Measurements from ENCODE around the gene MOB3A.
"Not testable (repeated sequence)": the region's sequence is repeated elsewhere in the genome, so short reads cannot be mapped to it uniquely, and the experiment has no call there.

Gene MOB3A

GRCh38 chr19:2138061-2138728, 42.1 kb upstream of the MOB3A start:
- in situ Hi-C loops (cut with HindIII; ENCODE audit: low sequenced_read_pairs), result no loop called here
- H3K4me3 ChIP-seq (ENCODE audit: low read depth, low read length), result no peak overlapping the region
- no peak for DNase-seq (ENCODE audit: low read depth, low spot score)
- no peak for TF ChIP-seq CTCF (IDR thresholded peaks at IDR 0.05; ENCODE audit: low read depth, low read length)

GRCh38 chr19:2136796-2137195, 40.7 kb upstream of the MOB3A start:
- no peak for TF ChIP-seq CTCF (IDR thresholded peaks at IDR 0.05; ENCODE audit: low read depth, low read length)
- in situ Hi-C loops (cut with HindIII; ENCODE audit: low sequenced_read_pairs), result no loop called here
- H3K4me3 ChIP-seq (ENCODE audit: low read depth, low read length), result no peak overlapping the region
- DNase-seq (ENCODE audit: low read depth, low spot score), result no peak

DNA sequence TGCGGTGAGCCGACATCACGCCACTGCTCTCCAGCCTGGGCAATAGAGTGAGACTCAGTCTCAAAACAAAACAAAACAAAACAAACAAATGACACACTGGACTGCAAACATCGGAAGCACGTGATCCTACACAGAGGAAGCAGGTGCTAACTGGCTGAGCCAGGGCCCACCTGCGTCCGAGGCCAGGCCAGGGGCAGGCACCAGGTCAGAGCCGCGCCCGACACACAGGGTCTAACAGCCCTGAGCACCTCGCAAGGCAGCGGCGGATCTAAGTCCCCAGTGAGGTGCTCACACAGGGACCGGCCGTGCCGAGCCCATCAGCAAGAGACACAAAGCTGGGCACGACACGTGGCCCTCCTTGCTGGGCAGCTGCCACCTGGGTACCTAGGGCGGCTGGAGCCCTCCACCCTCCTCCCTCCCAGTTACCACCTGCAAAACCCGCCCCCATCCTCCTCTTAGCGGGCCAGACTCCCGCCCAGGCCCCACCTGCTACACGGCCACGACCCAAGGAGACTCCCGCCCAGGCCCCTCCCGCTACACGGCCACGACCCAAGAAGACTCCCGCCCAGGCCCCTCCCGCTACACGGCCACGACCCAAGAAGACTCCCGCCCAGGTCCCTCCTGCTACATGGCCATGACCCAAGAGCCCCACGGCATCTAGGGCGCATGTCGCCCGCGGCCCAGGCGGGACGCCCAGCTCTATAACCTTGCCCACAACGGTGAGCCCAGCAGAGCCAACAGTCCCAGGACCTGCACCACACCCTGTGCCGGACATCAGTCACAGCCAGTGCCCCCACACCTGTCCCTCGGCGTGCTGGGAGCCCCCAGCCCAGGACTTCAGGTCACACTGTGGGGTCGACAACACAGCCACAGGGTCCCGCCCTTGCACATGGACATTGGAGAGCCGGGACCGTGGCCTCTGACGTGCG, 39.6 kb upstream of the MOB3A start:
- DNase-seq (ENCODE audit: low read depth, low spot score), result no peak
- in situ Hi-C loops (cut with HindIII; ENCODE audit: low sequenced_read_pairs), result no loop called here
- no peak overlapping the region for H3K4me3 ChIP-seq (ENCODE audit: low read depth, low read length)
- no peak for TF ChIP-seq CTCF (IDR thresholded peaks at IDR 0.05; ENCODE audit: low read depth, low read length)

DNA sequence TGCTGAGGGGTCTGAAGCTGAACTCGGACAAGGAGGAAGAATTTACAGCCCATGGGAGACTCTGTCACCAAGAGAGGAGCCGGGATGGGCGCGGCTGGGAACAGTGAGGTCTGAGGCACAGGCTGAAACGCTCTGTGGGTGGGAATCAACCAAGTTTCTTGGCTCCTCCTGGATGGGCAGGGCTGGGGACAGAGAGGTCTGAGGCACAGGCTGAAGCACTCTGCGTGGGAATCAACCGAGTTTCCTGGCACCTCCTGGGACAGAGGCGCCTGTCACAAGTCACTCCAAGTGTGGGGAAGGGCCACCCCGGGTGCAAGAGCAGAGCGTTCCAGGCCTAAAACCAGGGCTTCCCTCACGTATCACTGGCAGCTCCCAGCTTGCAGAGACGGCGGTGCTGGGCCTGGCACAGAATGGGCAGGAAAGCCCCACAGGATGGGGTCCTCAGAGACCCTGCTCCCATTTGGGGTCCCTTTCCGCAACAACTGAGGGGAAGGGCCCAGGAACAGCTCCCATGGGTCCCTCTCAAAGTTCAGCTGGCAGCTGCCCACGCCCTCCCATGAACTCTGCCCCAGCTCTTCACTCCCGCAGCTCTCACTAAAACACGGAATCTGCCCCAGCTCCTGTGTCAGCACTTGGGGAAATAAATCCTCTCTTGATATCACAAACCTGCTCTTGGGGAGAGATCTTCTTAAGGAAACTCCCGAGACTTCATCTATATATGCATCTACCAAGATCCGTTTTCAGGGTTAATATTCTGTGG, 36.8 kb upstream of the MOB3A start:
- TF ChIP-seq CTCF (IDR thresholded peaks at IDR 0.05; ENCODE audit: low read depth, low read length), result no peak
- no peak for DNase-seq (ENCODE audit: low read depth, low spot score)
- no peak overlapping the region for H3K4me3 ChIP-seq (ENCODE audit: low read depth, low read length)
- in situ Hi-C loops (cut with HindIII; ENCODE audit: low sequenced_read_pairs), result no loop called here

DNA sequence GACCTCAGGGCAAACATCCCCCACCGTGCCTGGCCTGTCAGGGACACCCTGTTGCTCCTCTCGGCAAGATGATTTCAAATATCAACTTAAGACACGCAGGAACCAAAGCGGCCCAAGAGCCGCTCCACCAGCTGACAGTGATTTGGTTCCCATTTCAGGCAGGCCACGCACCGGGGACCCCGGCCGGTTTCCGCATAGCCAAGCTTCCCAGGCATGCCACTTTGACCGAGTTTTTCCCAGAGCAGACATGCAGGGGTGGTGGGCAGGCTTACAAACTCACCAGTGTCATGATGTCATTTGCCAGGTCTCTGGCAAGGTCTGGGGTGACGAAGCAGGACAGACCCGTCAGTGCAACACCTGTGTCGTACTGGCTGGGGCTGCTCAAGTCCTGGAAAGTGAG, 36.1 kb upstream of the MOB3A start:
- H3K4me3 ChIP-seq (ENCODE audit: low read depth, low read length), result no peak overlapping the region
- no peak for DNase-seq (ENCODE audit: low read depth, low spot score)
- no peak for TF ChIP-seq CTCF (IDR thresholded peaks at IDR 0.05; ENCODE audit: low read depth, low read length)
- in situ Hi-C loops (cut with HindIII; ENCODE audit: low sequenced_read_pairs), result no loop called here

- H3K4me3 ChIP-seq (ENCODE audit: low read depth, low read length); in situ Hi-C loops (cut with HindIII; ENCODE audit: low sequenced_read_pairs); DNase-seq (ENCODE audit: low read depth, low spot score): not testable (repeated sequence)
These were observed 35.2 kb upstream of the MOB3A start for GRCh38 chr19:2131012-2131975.
